ENCODE results near the gene MAN1A2.

- TF ChIP-seq EZH2phosphoT487 (IDR thresholded peaks at IDR 0.05; ENCODE audit: borderline replicate concordance) (no peak), EZH2 (IDR thresholded peaks at IDR 0.05) (no peak), POLR2A (IDR thresholded peaks at IDR 0.05; ENCODE audit: borderline replicate concordance, extremely low read depth, insufficient read depth, insufficient read length) (no peak), CTCF (IDR thresholded peaks at IDR 0.05 in 2 of 3, conservative IDR thresholded peaks at IDR 0.05 in 1 of 3; ENCODE audit: borderline replicate concordance in 1 of 3, insufficient read depth in 1 of 3, low read depth in 2 of 3, low read length in 2 of 3) (no peak), MAX (IDR thresholded peaks at IDR 0.05) (no peak), SP1 (IDR thresholded peaks at IDR 0.05; ENCODE audit: low read depth) (no peak), REST (IDR thresholded peaks at IDR 0.05; ENCODE audit: low read depth) (no peak), CEBPB (IDR thresholded peaks at IDR 0.05; ENCODE audit: low read depth) (no peak), YY1 (IDR thresholded peaks at IDR 0.05; ENCODE audit: extremely low read depth, insufficient replicate concordance, low read depth, low read length) (no peak), FOSL1 (IDR thresholded peaks at IDR 0.05; ENCODE audit: low read depth) (no peak), RAD21 (IDR thresholded peaks at IDR 0.05; ENCODE audit: low read depth) (no peak)
Measured at GRCh38 chr1:117396636-117397035, 29.4 kb downstream of the MAN1A2 start.

Measured in HCT116 (cell line).